PC-3 (cell line): ENCODE data around the gene SLC25A45. TPM values are rescaled to one million over a fixed set of nuclear protein-coding genes. Genes with fewer than 3 reads are reported as not detected.
"Not testable (repeated sequence)": the region's sequence is repeated elsewhere in the genome, so short reads cannot be mapped to it uniquely, and the experiment has no call there.

Source experiments
- ATAC-seq: fragments of 200-7000 bp; cut with Tn5 transposase; 2 replicates; pipeline ENCODE4 v1.9.1; 2020; ENCODE audit warnings: mild to moderate bottlenecking, moderate library complexity
- BruUV-seq: library from RNA; stranded (reverse); fragments of 400-500 nt; replicated peaks from 2 replicates; lab custom pipeline; 2021; lab: Mats Ljungman, UMichigan
- CTCF ChIA-PET: fragments of 300-600 bp; sonication (Branson Sonifier 250); formaldehyde crosslinking; loops from one replicate; lab custom pipeline; 2022; ENCODE audit warnings: antibody characterized with exemption; lab: Charles Lee
- POLR2A ChIA-PET: fragments of 300-600 bp; sonication (Branson Sonifier 250); formaldehyde crosslinking; loops from one replicate; lab custom pipeline; 2022; ENCODE audit warnings: antibody characterized with exemption; ENCODE audit not compliant: unreplicated experiment; lab: Charles Lee
- DNase-seq: peaks from one replicate; pipeline ENCODE4 v3.0.0-alpha.2; 2015
- H2AFZ ChIP-seq: fragments of 300-600 bp; sonication (generic); 2 replicates; pipeline ENCODE4 v1.6.0; 2016; ENCODE audit warnings: antibody characterized with exemption, low read length
- H3F3A ChIP-seq: fragments of 300-600 bp; sonication (generic); one replicate; pipeline ENCODE4 v1.6.0; 2017; ENCODE audit warnings: antibody characterized with exemption, low read length, control low read depth, mild to moderate bottlenecking; ENCODE audit not compliant: unreplicated experiment
- H3K27ac ChIP-seq: fragments of 300-600 bp; sonication (generic); 2 replicates; pipeline ENCODE4 v1.5.1; 2016; ENCODE audit warnings: mild to moderate bottlenecking, low read length
- H3K27me3 ChIP-seq: fragments of 300-600 bp; sonication (generic); 2 replicates; pipeline ENCODE4 v1.6.1; 2016; ENCODE audit warnings: low read length, mixed read lengths
- H3K36me3 ChIP-seq: fragments of 300-600 bp; sonication (generic); 2 replicates; pipeline ENCODE4 v1.6.1; 2016; ENCODE audit warnings: low read depth, mixed run types, low read length, mixed read lengths
- H3K4me1 ChIP-seq: fragments of 300-600 bp; sonication (generic); 2 replicates; pipeline ENCODE4 v1.5.1; 2016; ENCODE audit warnings: low read length; ENCODE audit not compliant: insufficient read depth
- H3K4me2 ChIP-seq: fragments of 300-600 bp; sonication (generic); 2 replicates; pipeline ENCODE4 v1.6.0; 2016; ENCODE audit warnings: low read length
- H3K4me3 ChIP-seq: fragments of 300-600 bp; sonication (generic); 2 replicates; pipeline ENCODE4 v1.5.1; 2016; ENCODE audit warnings: mild to moderate bottlenecking, low read length, mixed read lengths
- H3K79me2 ChIP-seq: fragments of 300-600 bp; sonication (generic); 2 replicates; pipeline ENCODE4 v1.6.1; 2017; ENCODE audit warnings: low read length, mixed read lengths
- H3K9ac ChIP-seq: fragments of 300-600 bp; sonication (generic); 2 replicates; pipeline ENCODE4 v1.6.0; 2016; ENCODE audit warnings: mild to moderate bottlenecking, low read length
- H3K9me2 ChIP-seq: fragments of 300-600 bp; sonication (generic); replicated peaks from 2 replicates; pipeline ENCODE4 v1.6.1; 2016; ENCODE audit warnings: mixed run types, low read length, mixed read lengths
- H3K9me3 ChIP-seq: fragments of 300-600 bp; sonication (generic); 2 replicates; pipeline ENCODE4 v1.6.1; 2016; ENCODE audit warnings: low read length, mixed read lengths
- H4K20me1 ChIP-seq: fragments of 300-600 bp; sonication (generic); 2 replicates; pipeline ENCODE4 v1.6.1; 2016; ENCODE audit warnings: low read length, mixed read lengths
- CTCF ChIP-seq: fragments of 300-600 bp; sonication (generic); conservative IDR thresholded peaks from 2 replicates; pipeline ENCODE4 v1.5.1; 2017; ENCODE audit warnings: antibody characterized with exemption, low read depth, mild to moderate bottlenecking, low read length
- EZH2 ChIP-seq: fragments of 300-600 bp; sonication (generic); IDR thresholded peaks from one replicate; pipeline ENCODE4 v1.6.1; 2017; ENCODE audit warnings: antibody characterized with exemption, mild to moderate bottlenecking, low read length; ENCODE audit not compliant: unreplicated experiment
- EZH2phosphoT487 ChIP-seq: fragments of 300-600 bp; sonication (generic); IDR thresholded peaks from 2 replicates; pipeline ENCODE4 v1.6.1; 2018; ENCODE audit warnings: mild to moderate bottlenecking, antibody characterized with exemption, low read length, borderline replicate concordance
- intact Hi-C: fragments of 100-400 bp; cut with micrococcal nuclease; formaldehyde crosslinking; loops from 2 replicates; pipeline ENCODE4 v1.9.0; 2023
- total RNA-seq: library from RNA; depleted of rRNA; stranded (reverse); fragments of >200 nt; gene quantifications from 2 replicates; pipeline ENCODE4 v1.2.3, GENCODE V29; 2014

Gene SLC25A45
- total RNA-seq, 1 experiment from 2014 or later: 12.7 TPM

- Histone ChIP-seq H3K27ac (no peak overlapping the region), H2AFZ (peak overlapping the region; percentile 50), H3K79me2 (peaks cover 7% of the 10 kb centered on the region), H3K4me1 (peaks cover 42% of the 10 kb centered on the region), H3K9ac (peak overlapping the region; percentile 31; the same call in 1 of the 2 replicates), H3K9me3 (no peaks in the 10 kb centered on the region), H3K4me2 (peak overlapping the region; percentile 74), H4K20me1 (no peaks in the 10 kb centered on the region), H3K36me3 (peaks cover 4% of the 10 kb centered on the region; the same call in 1 of the 2 replicates), H3F3A (peaks cover 2% of the 10 kb centered on the region), H3K27me3 (no peaks in the 10 kb centered on the region), H3K4me3 (peak overlapping the region; percentile 30; the same call in 1 of the 2 replicates), H3K9me2 (no peaks in the 10 kb centered on the region)
- ATAC-seq (no peak), DNase-seq (no peak)
- ChIA-PET POLR2A (interaction anchor here (0.6 to 1.5 kb wide), 4 partner anchors 28 to 83 kb away, joined by 4 to 6 read pairs (median 5); partner anchors contain the start of gene MALAT1), CTCF (interaction anchor here (0.6 to 2.4 kb wide), 8 partner anchors 11 to 140 kb away, joined by 3 to 16 read pairs (median 6); partner anchors contain the start of gene SCYL1)
- no TSS peak for BruUV-seq
- intact Hi-C loops: loop anchor here (1.0 kb wide), 3 partner anchors 18 to 95 kb away; no protein-coding TSS in a partner anchor
- no peak for TF ChIP-seq EZH2phosphoT487
- no peak for TF ChIP-seq CTCF
- TF ChIP-seq EZH2: no peak
Observed at GRCh38 chr11:65415499-65416340, 33.3 kb upstream of the SLC25A45 start.

- H3K4me2 ChIP-seq: no peak overlapping the region
- DNase-seq (no peak), ATAC-seq (no peak)
- H3K27ac ChIP-seq: no peak overlapping the region
- H2AFZ ChIP-seq: no peak overlapping the region
- BruUV-seq: no TSS peak
- H3K4me3 ChIP-seq: no peak overlapping the region
- no peaks in the 10 kb centered on the region for H3K9me2 ChIP-seq
- H4K20me1 ChIP-seq: no peaks in the 10 kb centered on the region
- CTCF ChIA-PET: interaction anchor here (0.6 to 2.4 kb wide), 4 partner anchors 53 to 140 kb away, joined by 3 to 16 read pairs (median 8); no protein-coding TSS in a partner anchor
- H3K27me3 ChIP-seq: no peaks in the 10 kb centered on the region
- peaks cover 4% of the 10 kb centered on the region; the same call in 1 of the 2 replicates for H3K36me3 ChIP-seq
- no peak overlapping the region for H3K9ac ChIP-seq
- H3K79me2 ChIP-seq: peaks cover under 1% of the 10 kb centered on the region; the same call in 1 of the 2 replicates
- intact Hi-C loops: no loop called here
- peaks cover 34% of the 10 kb centered on the region for H3K4me1 ChIP-seq
- H3K9me3 ChIP-seq: no peaks in the 10 kb centered on the region
- H3F3A ChIP-seq: no peaks in the 10 kb centered on the region
- POLR2A ChIA-PET: interaction anchor here (0.6 to 1.5 kb wide), 2 partner anchors 18 to 84 kb away, joined by 5 read pairs; partner anchors contain the start of gene MALAT1
- TF ChIP-seq CTCF (no peak), EZH2 (no peak), EZH2phosphoT487 (no peak)
Observed at GRCh38 chr11:65414776-65415498, 32.5 kb upstream of the SLC25A45 start.

GRCh38 chr11:65413077-65413664 is 30.7 kb upstream of the SLC25A45 start:
- H3K27me3 ChIP-seq, H3F3A ChIP-seq, H3K27ac ChIP-seq, H4K20me1 ChIP-seq, H3K9ac ChIP-seq, ATAC-seq, H3K79me2 ChIP-seq, DNase-seq, H3K9me2 ChIP-seq, intact Hi-C loops, H2AFZ ChIP-seq, H3K9me3 ChIP-seq, H3K4me3 ChIP-seq, CTCF ChIA-PET, H3K4me2 ChIP-seq, BruUV-seq, POLR2A ChIA-PET: not testable (repeated sequence)
- peaks cover 17% of the 10 kb centered on the region for H3K4me1 ChIP-seq
- H3K36me3 ChIP-seq: peaks cover 15% of the 10 kb centered on the region
